CD4-positive, alpha-beta T cell treated with Interleukin-17A for 1 hour (primary cell): ENCODE measurements around the gene GREB1.

Source experiments
- DNase-seq: peaks from one replicate; pipeline ENCODE4 v3.0.0-alpha.2; 2020

The GREB1 gene

GRCh38 chr2:11563784-11564666 is 30.2 kb downstream of the GREB1 start:
- DNase-seq, result no peak

- DNase-seq, result no peak
These were observed 31.1 kb downstream of the GREB1 start for GRCh38 chr2:11564816-11565567.

GRCh38 chr2:11566383-11566782 is 32.5 kb downstream of the GREB1 start:
- no peak for DNase-seq

- DNase-seq, result no peak
These were observed 33.8 kb downstream of the GREB1 start for GRCh38 chr2:11567631-11568031.

GRCh38 chr2:11568436-11568835 is 34.6 kb downstream of the GREB1 start:
- no peak for DNase-seq

- no peak for DNase-seq
These were observed 35.8 kb downstream of the GREB1 start for GRCh38 chr2:11569636-11570035.

GRCh38 chr2:11571170-11571569 is 37.3 kb downstream of the GREB1 start:
- no peak for DNase-seq

GRCh38 chr2:11572996-11573395 is 39.2 kb downstream of the GREB1 start:
- no peak for DNase-seq

- DNase-seq, result no peak
These were observed 39.8 kb downstream of the GREB1 start for GRCh38 chr2:11573418-11574175.

- no peak for DNase-seq
These were observed 40.6 kb downstream of the GREB1 start for GRCh38 chr2:11574176-11575046.

GRCh38 chr2:11576398-11576797 is 42.6 kb downstream of the GREB1 start:
- DNase-seq, result no peak

GRCh38 chr2:11577101-11577883 is 43.4 kb downstream of the GREB1 start:
- DNase-seq, result no peak

GRCh38 chr2:11578081-11578948 is 44.5 kb downstream of the GREB1 start:
- no peak for DNase-seq

GRCh38 chr2:11578986-11579774 is 45.3 kb downstream of the GREB1 start:
- no peak for DNase-seq

GRCh38 chr2:11579867-11580659 is 46.2 kb downstream of the GREB1 start:
- DNase-seq, result no peak

- DNase-seq, result no peak
These were observed 46.9 kb downstream of the GREB1 start for GRCh38 chr2:11580697-11581096.

- no peak for DNase-seq
These were observed 47.4 kb downstream of the GREB1 start for GRCh38 chr2:11581124-11581796.
